ENCODE measurements around the gene DSCAM. TPM values are rescaled to one million over a fixed set of nuclear protein-coding genes. Genes with fewer than 3 reads are reported as not detected.

The DSCAM gene
- total and polyA plus RNA-seq, 2 experiments from 2014 or later: not detected

DNA sequence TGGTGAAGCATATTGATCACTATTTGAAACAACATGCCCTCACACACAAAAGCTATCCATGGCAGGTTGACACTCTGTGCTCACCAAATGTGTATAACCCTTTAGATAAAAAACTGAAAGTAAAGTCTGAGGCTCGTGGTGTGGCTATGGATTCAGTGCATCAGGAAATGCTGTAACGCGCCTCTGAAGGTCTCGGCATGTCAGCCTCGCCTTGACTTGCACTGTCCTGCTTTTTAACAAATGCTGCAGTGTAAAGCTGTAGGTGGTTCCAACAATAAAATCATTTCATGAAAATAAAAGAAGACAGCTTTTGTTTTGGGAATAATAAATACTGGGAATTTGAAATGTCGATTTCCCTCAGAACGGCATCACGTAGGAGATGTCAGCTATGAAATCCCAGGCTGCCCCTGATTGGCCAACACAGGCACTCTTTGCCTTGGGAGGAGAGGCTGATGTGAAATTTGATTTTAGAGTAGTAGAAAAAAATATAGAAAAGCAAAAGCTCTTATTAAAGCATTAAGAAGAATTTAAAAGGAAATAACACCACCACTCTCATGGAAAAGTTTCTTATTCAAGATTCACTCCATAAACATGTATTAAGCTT lies 168.2 kb downstream of the DSCAM start:
- in situ Hi-C loops (cut with MboI): no loop called here
- Histone ChIP-seq H3K4me1 (ENCODE audit: insufficient read depth) (no peaks in the 10 kb centered on the region), H3K4me3 (no peak overlapping the region), H3F3A (ENCODE audit: insufficient read depth) (no peaks in the 10 kb centered on the region), H4K20me1 (ENCODE audit: insufficient read depth) (no peaks in the 10 kb centered on the region), H3K27me3 (replicated peaks; ENCODE audit: insufficient read depth) (no peaks in the 10 kb centered on the region), H2AFZ (no peak overlapping the region), H3K9me2 (ENCODE audit: insufficient read depth) (no peaks in the 10 kb centered on the region), H3K9me3 (ENCODE audit: low read depth) (no peaks in the 10 kb centered on the region), H3K9ac (no peak overlapping the region), H3K4me2 (ENCODE audit: unreplicated experiment) (no peak overlapping the region), H3K79me2 (ENCODE audit: insufficient read depth) (no peaks in the 10 kb centered on the region), H3K36me3 (ENCODE audit: low read depth) (no peaks in the 10 kb centered on the region), H3K27ac (no peak overlapping the region)
- TF ChIP-seq EZH2phosphoT487 (IDR thresholded peaks at IDR 0.05; ENCODE audit: insufficient read depth, low read depth): no peak
- no peak for TF ChIP-seq EZH2 (IDR thresholded peaks at IDR 0.05; ENCODE audit: insufficient read depth, poor library complexity, severe bottlenecking)
- no peak for DNase-seq
- WGBS, 2 experiments (ENCODE audit: low coverage in 1 of 2, low lambda C conversion rate in 2 of 2, missing lambda C conversion rate in 2 of 2): 18 to 26% methylated on average over 8 of the region's 8 CpGs

DNA sequence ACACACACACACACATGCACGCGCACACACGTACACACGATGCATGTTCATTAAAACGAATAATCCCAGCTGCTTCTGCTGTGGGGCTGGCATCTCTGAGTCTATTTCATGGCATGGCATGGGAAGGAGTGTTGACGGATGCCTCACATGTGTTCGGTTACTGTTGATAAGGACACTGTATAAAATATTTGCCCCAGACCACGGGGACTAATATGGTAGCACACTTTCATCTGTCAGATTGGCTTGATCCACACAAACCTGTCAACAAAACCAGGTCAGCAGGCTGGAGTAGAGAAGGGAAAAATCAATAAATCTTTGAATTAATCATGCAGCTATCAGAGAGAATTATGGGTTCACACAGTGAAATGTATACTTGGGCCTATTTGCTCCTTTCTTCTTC lies 171.9 kb downstream of the DSCAM start:
- WGBS, 2 experiments (ENCODE audit: low coverage in 1 of 2, low lambda C conversion rate in 2 of 2, missing lambda C conversion rate in 2 of 2): 58 to 60% methylated on average over 8 of the region's 8 CpGs
- in situ Hi-C loops (cut with MboI): no loop called here
- no peaks in the 10 kb centered on the region for H4K20me1 ChIP-seq (ENCODE audit: insufficient read depth)

DNA sequence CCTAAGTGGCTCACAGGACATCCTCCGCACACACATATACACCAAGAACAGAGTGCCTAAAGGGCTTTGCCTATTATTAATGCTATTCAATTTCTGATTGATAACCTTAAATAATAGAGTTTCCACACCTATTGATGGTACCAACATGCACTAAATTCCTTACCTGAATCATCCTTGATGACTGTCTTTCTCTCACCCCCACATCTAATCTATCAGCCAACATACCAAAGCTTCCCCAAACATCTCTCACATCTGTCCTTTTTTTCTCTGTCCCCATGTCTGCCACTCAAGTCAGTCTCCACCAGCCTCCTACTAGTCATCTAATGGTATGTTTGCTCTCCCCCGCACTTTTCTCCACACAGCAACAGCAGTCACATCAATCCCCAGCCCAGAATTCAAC lies 174.4 kb downstream of the DSCAM start:
- no peak overlapping the region for H3K4me2 ChIP-seq (ENCODE audit: unreplicated experiment)
- no peaks in the 10 kb centered on the region for H4K20me1 ChIP-seq (ENCODE audit: insufficient read depth)
- no peaks in the 10 kb centered on the region for H3F3A ChIP-seq (ENCODE audit: insufficient read depth)
- no peak overlapping the region for H2AFZ ChIP-seq
- H3K9me3 ChIP-seq (ENCODE audit: low read depth): no peaks in the 10 kb centered on the region
- no peaks in the 10 kb centered on the region for H3K4me1 ChIP-seq (ENCODE audit: insufficient read depth)
- no peak for DNase-seq
- WGBS, 2 experiments (ENCODE audit: low coverage in 1 of 2, low lambda C conversion rate in 2 of 2, missing lambda C conversion rate in 2 of 2): 43 to 45% methylated on average over 2 of the region's 2 CpGs
- no peak overlapping the region for H3K9ac ChIP-seq
- H3K36me3 ChIP-seq (ENCODE audit: low read depth): no peaks in the 10 kb centered on the region
- H3K4me3 ChIP-seq: no peak overlapping the region
- no peak for TF ChIP-seq EZH2phosphoT487 (IDR thresholded peaks at IDR 0.05; ENCODE audit: insufficient read depth, low read depth)
- TF ChIP-seq EZH2 (IDR thresholded peaks at IDR 0.05; ENCODE audit: insufficient read depth, poor library complexity, severe bottlenecking): no peak
- no peaks in the 10 kb centered on the region for H3K27me3 ChIP-seq (replicated peaks; ENCODE audit: insufficient read depth)
- in situ Hi-C loops (cut with MboI): no loop called here
- H3K27ac ChIP-seq: no peak overlapping the region
- no peaks in the 10 kb centered on the region for H3K79me2 ChIP-seq (ENCODE audit: insufficient read depth)
- H3K9me2 ChIP-seq (ENCODE audit: insufficient read depth): no peaks in the 10 kb centered on the region

More for the DNA sequence above, 171.9 kb downstream of the DSCAM start:
- Histone ChIP-seq H3K27ac (no peak overlapping the region), H3K9me3 (ENCODE audit: low read depth) (no peaks in the 10 kb centered on the region), H3K9ac (no peak overlapping the region), H3K79me2 (ENCODE audit: insufficient read depth) (no peaks in the 10 kb centered on the region), H3K4me3 (no peak overlapping the region), H3K4me1 (ENCODE audit: insufficient read depth) (no peaks in the 10 kb centered on the region), H3K4me2 (ENCODE audit: unreplicated experiment) (no peak overlapping the region), H2AFZ (no peak overlapping the region), H3K9me2 (ENCODE audit: insufficient read depth) (no peaks in the 10 kb centered on the region), H3F3A (ENCODE audit: insufficient read depth) (no peaks in the 10 kb centered on the region), H3K36me3 (ENCODE audit: low read depth) (no peaks in the 10 kb centered on the region), H3K27me3 (replicated peaks; ENCODE audit: insufficient read depth) (no peaks in the 10 kb centered on the region)
- DNase-seq: no peak
- TF ChIP-seq EZH2 (IDR thresholded peaks at IDR 0.05; ENCODE audit: insufficient read depth, poor library complexity, severe bottlenecking) (no peak), EZH2phosphoT487 (IDR thresholded peaks at IDR 0.05; ENCODE audit: insufficient read depth, low read depth) (no peak)

DNA sequence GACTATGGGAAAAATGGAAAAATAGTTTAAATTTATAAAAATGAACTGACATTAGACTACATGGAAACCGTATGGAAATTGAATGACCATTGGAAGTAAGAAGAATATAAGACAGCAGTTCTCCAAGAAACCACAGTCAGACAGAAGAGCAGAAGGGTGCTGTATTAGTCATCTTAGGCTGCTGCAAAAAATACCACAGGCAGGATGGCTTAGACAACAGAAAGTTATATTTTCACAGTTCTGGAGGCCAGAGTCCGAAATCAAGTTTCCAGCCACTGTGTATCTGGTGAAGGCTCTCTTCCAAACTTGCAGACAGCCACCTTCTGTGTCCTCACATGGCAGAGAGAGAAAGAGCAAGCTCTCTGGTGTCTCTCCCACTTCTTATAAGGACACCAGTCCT lies 175.2 kb downstream of the DSCAM start:
- H3K27ac ChIP-seq: no peak overlapping the region
- no peaks in the 10 kb centered on the region for H3K79me2 ChIP-seq (ENCODE audit: insufficient read depth)
- H3F3A ChIP-seq (ENCODE audit: insufficient read depth): no peaks in the 10 kb centered on the region
- DNase-seq: no peak
- no peak overlapping the region for H3K4me3 ChIP-seq
- in situ Hi-C loops (cut with MboI): no loop called here
- H3K4me2 ChIP-seq (ENCODE audit: unreplicated experiment): no peak overlapping the region
- H3K9me2 ChIP-seq (ENCODE audit: insufficient read depth): no peaks in the 10 kb centered on the region
- H3K36me3 ChIP-seq (ENCODE audit: low read depth): no peaks in the 10 kb centered on the region
- WGBS, 2 experiments (ENCODE audit: low coverage in 1 of 2, low lambda C conversion rate in 2 of 2, missing lambda C conversion rate in 2 of 2): 13 to 22% methylated on average over 2 of the region's 2 CpGs
- H3K9me3 ChIP-seq (ENCODE audit: low read depth): no peaks in the 10 kb centered on the region
- H3K9ac ChIP-seq: no peak overlapping the region
- no peaks in the 10 kb centered on the region for H3K4me1 ChIP-seq (ENCODE audit: insufficient read depth)
- no peak for TF ChIP-seq EZH2 (IDR thresholded peaks at IDR 0.05; ENCODE audit: insufficient read depth, poor library complexity, severe bottlenecking)
- no peak for TF ChIP-seq EZH2phosphoT487 (IDR thresholded peaks at IDR 0.05; ENCODE audit: insufficient read depth, low read depth)
- no peaks in the 10 kb centered on the region for H3K27me3 ChIP-seq (replicated peaks; ENCODE audit: insufficient read depth)
- H2AFZ ChIP-seq: no peak overlapping the region
- H4K20me1 ChIP-seq (ENCODE audit: insufficient read depth): no peaks in the 10 kb centered on the region
